HG03066 (cell line): Measurements from ENCODE around the gene ADGRG3.
"Not testable (repeated sequence)": the region's sequence is repeated elsewhere in the genome, so short reads cannot be mapped to it uniquely, and the experiment has no call there.

Source experiments
- ATAC-seq: cut with Tn5 transposase; IDR thresholded peaks from one replicate; pipeline ENCODE4 v1.9.1; 2021; ENCODE audit warnings: low read depth; ENCODE audit not compliant: unreplicated experiment

ADGRG3 gene

GRCh38 chr16:57661510-57661909 lies 6.6 kb upstream of the ADGRG3 start:
- ATAC-seq = no peak

GRCh38 chr16:57661936-57662906 lies 5.9 kb upstream of the ADGRG3 start:
- no peak for ATAC-seq

- no peak for ATAC-seq
Measured at GRCh38 chr16:57663436-57663835, 4.7 kb upstream of the ADGRG3 start.

GRCh38 chr16:57663917-57664661 lies 4.0 kb upstream of the ADGRG3 start:
- no peak for ATAC-seq

GRCh38 chr16:57664662-57665025 lies 3.5 kb upstream of the ADGRG3 start:
- ATAC-seq = no peak

- ATAC-seq = no peak
Measured at GRCh38 chr16:57665541-57665940, 2.6 kb upstream of the ADGRG3 start.

- no peak for ATAC-seq
Measured at GRCh38 chr16:57666353-57667047, 1.6 kb upstream of the ADGRG3 start.

- no peak for ATAC-seq
Measured at GRCh38 chr16:57667048-57667525, 1.0 kb upstream of the ADGRG3 start.

GRCh38 chr16:57667526-57668262 lies 412 bp upstream of the ADGRG3 start:
- no peak for ATAC-seq

- ATAC-seq = no peak
Measured at GRCh38 chr16:57668630-57669475, 747 bp downstream of the ADGRG3 start.

- no peak for ATAC-seq
Measured at GRCh38 chr16:57669476-57670162, 1.5 kb downstream of the ADGRG3 start.

- ATAC-seq = no peak
Measured at GRCh38 chr16:57670196-57670595, 2.1 kb downstream of the ADGRG3 start.

- ATAC-seq = not testable (repeated sequence)
Measured at GRCh38 chr16:57671451-57671850, 3.3 kb downstream of the ADGRG3 start.

- ATAC-seq = no peak
Measured at GRCh38 chr16:57672416-57672815, 4.3 kb downstream of the ADGRG3 start.

GRCh38 chr16:57672824-57673223 lies 4.7 kb downstream of the ADGRG3 start:
- ATAC-seq = no peak

- ATAC-seq = no peak
Measured at GRCh38 chr16:57675741-57676551, 7.8 kb downstream of the ADGRG3 start.

GRCh38 chr16:57676553-57677085 lies 8.5 kb downstream of the ADGRG3 start:
- no peak for ATAC-seq
